HK-2 (cell line): ENCODE results near the gene MAPRE2.
"Not testable (repeated sequence)": the region's sequence is repeated elsewhere in the genome, so short reads cannot be mapped to it uniquely, and the experiment has no call there.

ENCODE experiments used
- DNase-seq: peaks from one replicate; pipeline ENCODE4 v3.0.0-alpha.2; 2018; ENCODE audit not compliant: unreplicated experiment

The MAPRE2 gene

DNA sequence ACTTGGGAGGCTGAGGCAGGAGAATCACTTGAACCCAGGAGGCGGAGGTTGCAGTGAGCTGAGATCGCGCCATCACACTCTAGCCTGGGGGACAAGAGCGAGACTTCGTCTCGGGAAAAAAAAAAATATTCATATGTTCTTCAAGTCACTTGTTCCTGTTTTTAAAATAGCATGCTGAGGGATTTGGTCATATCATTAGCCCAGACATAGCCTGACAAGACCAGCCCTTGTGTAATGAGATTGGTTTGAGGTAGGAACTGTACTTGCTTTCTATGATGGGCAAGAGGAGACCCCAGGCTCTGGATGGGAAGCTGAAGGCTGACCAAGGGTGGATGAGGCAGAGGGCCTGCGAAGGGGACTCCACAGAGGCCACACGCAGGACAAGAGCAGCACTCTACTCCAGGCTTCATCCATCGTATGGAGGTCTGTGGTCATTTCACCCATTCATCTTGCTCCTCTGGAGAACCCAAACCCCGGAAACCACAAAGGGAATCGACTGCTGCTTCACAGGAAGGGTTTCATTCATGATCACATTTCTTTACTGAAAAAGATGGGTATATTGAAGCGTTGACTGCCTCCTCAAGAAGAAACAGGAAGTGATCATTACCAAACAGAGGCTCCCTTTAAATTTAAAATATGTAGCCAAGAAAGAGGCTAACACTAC, 112.5 kb downstream of the MAPRE2 start:
- no peak for DNase-seq

DNA sequence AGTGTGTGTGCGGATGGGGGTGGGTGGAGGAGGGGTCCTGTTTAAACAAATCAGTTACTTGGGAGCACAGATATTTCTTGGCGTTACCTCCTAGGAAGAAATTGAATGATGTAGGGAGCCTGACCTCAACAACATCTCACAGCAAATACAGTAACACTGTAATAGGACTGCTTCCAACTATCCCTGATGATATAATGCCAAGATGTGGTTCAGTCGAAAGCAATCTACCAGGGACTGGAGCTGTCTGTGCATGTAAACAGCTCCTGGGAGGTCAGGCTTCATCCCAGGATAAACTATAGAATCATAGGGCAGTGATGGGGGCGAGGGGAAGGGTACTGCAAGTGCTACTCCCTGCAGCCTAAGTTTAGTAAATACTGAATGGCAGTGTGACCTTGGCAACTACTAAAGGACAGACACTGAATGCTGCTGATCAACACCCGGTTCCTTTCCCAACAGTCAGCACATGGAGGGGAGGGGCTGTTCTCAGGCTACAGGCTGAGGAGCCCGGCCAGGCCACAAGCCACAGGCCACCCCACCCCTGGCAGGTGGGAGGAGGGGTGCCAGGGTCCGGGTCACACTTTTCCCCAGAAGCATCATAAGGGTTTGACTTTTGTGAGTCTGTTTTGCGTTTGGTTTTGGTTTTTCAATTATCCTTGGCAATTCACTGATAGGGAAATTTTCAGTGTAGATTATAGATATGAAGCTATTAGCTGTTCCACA, 114.3 kb downstream of the MAPRE2 start:
- DNase-seq = no peak

DNA sequence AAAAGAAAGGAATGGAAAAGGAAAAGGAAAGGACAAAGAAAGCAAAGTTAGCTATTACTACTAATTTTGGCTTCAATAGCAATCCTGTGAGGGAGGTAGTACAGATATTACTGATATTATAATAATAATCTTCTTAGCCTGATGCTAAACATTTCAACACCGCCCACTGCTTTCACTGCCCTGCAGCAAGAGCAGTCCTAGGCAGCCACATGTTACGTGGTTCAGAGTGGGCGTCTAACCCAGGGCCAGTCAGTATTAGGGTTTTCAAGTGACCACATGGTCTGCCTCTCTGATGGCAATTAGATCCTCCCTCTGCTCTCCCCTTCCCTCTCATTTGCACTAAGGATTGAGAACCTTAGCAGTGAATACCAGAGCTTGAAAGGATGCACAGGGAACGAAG, 116.0 kb downstream of the MAPRE2 start:
- DNase-seq = no peak

DNA sequence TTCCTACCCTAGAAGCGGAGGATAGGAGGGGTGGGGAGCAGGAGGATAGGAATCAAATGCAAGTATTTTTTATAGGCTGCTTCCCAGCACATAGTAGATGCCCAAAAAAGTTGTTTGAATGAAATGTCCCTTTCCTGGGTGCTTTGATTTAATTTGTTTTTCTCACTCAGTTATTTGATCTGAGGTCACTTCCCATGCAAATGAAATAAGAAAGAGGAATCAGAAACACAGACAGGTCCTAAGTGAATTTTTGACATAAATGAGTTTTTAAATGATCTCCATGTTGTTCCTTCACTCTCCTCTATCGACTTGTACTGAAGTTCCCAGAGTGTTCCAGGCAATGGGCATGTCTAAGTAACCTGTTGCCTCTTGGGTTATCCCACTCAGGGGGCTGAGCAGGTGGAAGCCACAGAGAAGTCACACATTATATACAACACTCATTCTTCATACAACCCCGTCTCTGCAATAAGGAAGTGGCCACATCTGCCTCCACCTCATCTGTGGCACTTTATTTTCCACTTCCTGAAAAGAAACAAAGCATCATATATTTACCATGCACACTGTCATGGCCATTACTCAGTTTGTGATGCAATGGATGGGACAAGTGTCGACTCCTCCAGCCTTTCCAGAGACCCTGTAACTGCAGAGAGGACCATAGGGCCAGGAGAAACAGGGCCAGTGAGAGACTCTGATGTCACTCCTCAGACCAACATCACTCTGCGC, 117.7 kb downstream of the MAPRE2 start:
- DNase-seq = no peak

DNA sequence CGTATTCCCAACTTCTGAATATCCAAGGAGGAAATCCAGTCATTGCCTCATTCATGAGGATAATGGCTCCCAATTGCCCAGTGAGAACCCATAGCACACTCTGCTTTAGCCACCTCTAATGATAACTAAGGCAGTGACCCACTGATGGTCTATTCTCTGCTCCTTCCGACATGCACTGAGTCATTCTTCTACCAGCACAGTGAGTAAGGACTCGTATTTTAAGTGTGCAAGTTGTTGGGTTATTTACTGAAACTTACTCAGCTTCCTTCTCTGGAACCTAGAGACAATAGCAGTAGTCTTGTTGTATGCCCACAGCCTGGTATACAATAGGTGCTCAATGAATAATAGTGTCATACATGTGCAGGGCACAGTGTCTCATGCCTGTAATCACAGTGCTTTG, 118.6 kb downstream of the MAPRE2 start:
- no peak for DNase-seq

DNA sequence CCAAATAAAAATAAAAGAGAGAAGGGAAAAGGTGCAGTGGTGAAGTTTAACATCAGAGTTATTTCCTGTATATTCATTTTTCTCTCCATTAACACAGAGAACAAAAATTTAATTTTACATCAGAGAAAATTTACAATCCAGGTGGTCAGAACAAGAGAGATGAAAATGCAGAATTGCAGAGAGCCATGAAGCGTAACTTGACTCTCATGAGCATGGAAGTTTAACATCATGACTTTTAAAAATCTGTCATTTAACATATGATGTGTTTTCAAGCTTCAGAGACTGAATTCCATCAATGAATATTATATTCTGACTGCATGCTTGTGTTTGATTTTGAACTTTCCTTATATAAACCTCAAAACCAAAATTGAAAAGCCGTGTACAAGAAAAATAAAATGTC, 120.3 kb downstream of the MAPRE2 start:
- no peak for DNase-seq

DNA sequence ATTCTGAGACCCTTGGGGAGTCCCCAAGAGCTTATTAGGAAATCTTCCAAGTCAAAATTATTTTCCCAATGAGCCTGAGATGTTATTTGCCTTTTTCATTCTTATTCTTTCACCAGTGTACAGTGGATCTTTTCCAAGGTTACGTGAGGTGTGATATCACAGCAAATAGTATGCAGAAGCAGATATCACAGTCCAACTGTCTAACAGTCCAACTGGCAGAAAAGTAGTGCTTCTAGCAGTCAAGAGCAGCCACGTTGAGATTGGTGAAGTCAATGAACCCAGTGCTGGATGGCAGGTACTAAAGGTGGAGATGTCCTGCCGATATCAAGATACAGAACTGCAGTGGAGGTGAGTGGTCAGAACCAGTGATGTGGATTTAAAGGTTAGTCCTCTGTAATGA, 120.7 kb downstream of the MAPRE2 start:
- no peak for DNase-seq

DNA sequence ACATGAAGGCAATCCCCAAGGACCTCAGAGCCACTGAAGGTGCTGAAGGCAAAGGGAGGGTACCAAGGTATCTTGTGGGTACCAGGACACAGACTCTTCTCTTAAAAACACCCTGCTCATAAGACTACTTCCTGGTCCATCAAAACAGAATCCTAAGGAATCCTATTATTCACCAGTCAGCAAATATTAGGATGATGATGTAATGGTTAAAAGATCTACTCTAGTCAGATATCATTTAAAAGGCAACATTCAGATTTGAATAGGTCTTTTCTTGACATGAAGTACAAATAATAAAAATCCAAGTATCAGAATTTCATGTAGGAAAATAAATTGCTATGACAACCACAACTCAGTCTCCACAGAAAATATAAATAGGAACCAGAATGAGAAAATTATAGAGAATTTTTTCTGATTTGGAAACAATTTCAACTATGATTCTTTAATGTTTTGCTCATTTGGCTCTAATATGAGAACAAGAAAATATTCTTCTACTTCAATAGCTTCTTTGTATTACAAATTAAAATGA, 121.9 kb downstream of the MAPRE2 start:
- DNase-seq = no peak

DNA sequence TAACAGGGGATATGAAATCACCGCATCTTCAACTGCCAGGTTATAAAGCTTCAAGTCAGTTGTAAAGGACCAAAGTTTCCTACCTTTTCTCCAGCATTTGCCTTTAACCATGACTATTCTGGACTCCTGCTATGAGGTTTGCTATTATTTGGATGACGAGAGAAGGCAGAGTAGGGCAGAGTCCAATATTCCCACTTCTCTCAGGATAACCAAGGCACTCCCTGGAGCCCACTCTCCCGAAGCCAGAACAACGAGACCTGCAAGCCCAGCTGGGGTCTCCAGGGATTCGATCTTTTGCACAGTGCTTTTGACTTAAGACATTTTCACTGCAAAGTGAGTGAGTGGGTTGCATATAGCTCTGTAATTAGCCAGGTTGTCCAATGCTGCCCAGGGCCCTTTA, 122.5 kb downstream of the MAPRE2 start:
- no peak for DNase-seq

DNA sequence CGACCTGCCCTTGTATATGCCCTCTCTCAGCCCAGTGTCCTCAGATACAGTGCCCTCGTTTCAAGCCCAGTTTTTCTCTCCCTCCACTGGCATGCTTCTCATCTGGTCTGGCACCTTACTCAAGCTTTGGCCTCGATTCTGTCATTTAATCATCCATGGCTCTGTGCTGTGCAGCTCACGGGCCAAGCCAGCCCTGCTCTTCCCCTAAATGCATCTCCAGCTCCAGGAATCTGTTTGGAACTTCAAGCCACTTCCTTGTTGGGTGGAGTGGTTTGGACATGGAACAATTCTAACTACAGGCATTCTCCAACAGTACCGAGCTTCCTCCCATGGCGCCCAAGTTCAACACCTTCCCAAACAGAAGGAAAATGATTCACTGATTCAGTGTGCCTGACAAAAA, 122.9 kb downstream of the MAPRE2 start:
- DNase-seq = no peak

DNA sequence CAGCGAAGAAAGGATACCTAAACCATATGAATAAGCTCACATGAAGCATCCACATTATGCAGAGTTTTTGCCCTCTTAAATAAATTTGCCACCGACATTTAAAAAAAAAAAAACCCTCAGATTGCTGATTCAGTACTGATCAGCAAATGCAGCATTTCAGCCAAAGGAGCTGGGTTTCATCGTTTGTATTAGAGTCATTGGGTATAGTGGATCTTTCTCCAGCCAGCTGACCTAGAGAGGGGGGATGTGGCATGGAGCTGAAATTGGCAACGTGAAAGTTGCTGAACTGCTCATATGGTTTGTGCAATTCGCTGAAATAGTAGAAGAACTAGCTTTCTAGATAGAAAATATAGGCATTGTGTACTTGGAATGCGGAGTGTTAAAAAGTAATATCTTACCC, 126.1 kb downstream of the MAPRE2 start:
- DNase-seq = no peak

DNA sequence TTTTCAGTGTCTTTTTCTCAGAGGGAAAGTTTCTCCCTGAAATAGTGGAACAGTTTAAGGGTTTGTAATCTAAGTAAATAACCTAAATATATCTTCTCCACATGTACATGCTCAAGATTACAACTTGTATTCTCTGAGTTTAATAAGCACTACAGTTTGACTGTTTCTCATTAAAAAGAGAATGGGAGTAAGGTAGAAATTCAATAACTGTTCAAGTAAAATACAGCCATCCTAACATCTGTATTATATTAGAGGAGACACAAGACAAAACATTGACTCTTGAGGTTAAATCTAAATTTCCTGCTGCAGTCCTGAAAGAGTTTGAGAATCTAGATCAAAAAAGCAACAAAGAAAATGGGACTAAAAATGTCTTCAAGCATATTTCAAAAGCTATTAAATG, 126.6 kb downstream of the MAPRE2 start:
- no peak for DNase-seq

DNA sequence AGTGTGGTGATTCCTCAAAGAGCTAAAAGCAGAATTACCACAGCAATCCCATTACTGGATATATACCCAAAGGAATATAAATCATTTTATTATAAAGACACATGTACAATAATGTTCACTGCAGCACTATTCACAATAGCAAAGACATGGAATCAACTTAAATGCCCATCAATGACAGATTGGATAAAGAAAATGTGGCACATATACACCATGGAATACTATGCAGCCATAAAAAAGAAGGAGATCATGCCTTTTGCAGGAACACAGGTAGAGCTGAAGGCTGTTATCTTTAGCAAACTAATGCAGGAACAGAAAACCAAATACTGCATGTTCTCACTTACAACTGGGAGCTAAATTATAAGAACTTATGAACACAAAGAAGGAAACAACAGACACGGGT, 129.1 kb downstream of the MAPRE2 start:
- not testable (repeated sequence) for DNase-seq

DNA sequence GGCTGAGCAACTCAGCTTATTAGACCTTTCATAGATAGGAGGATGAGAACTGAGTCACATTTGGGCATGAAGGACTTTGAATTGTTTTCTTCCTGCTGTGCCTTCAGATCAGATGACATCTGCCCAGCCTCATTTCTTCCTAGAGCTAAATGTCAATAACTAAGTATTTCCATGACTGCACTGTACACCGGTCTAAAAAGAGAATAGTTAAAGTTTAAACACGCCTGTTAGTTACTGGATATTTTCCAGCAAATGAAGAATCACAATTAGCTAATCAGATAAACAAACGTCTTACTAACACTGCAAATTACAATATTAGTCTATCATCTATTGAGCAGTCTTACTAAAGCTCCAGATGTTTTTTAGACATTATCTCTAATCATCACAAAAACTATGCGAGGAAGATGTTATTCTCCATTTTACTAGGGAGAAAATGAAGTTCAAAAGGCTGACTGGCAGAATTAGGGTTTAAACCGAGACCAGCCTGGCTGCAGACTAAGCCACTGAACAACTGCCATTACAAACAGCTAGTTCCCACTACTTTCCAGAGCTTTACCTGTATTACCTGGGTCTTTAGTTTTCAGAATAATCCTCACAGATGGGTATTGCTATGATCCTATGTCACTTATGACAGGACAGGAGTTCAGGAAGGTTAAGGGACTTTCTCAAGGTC, 130.2 kb downstream of the MAPRE2 start:
- DNase-seq = no peak

DNA sequence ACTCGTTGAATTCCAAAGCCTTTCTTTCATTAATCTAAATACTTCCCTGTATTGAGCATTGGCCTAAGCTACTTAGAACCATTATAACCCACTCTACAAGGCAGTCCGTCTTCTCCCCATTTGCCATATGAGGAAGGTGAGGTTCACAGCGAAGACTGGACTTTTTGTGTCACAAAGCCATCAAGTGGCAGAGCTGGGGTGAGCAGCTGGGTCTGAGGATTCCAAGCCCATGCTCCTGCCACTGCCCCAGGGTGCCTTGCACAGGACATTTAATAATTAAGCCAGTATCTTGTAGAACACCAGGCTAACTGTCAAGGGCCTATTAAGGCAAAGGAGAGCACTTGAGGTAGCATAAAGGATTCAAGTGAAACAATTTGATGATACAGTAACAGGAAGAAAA, 130.8 kb downstream of the MAPRE2 start:
- DNase-seq = no peak

DNA sequence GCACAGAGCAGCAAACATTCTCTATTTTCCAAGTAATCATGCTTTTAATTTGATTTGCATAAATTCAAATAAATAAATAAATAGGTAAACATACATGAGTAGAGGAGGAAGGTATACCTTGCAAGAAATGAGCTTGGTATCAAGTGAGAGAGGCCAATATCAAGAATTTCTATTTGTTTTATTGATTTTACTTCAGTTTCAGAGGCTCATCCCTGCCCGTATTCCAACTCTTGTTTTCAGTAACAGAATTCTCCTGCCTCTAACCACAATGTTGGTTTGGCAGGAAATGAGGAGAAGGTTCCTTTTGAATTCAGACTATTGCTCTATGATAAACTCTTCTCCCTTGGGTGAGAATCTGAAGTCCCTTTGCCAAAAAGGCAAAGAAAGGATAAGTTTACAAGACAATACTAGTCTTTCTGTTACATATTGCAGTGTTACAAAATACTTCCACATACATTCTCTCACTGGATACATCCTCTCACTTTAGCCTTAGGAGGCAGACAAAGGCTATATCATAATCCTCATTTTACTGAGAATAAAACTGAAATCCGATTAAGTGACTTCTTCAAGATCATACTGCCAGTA, 131.3 kb downstream of the MAPRE2 start:
- DNase-seq = no peak

DNA sequence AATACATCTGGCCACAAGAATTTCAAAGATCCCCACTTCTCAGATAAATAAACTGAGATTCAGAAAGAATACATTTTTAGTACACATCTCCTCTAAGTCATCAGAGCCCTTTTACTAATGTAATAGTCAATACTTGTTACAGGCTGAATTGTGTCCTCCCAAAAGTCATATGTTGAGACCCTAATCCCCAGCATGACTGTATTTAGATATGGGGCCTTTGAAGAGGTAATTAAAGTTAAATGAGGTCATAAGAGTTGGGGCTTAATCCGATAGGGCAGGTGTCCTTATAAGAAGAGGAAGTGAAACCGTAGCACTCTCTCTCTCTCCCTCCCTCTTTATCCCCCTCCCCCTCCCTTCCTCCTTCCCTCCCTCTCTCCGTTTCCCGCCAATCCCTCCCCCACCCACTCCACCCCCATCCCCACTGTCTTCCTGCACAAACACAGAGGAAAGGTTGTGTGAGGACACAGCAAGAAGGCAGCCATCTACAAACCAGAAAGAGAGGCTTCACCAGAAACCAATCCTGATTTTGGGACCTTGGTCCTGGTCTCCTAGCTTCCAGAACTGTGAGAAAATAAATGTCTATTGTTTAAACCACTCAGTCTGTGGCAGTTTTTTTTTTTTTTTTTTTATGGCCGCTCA, 133.0 kb downstream of the MAPRE2 start:
- no peak for DNase-seq

DNA sequence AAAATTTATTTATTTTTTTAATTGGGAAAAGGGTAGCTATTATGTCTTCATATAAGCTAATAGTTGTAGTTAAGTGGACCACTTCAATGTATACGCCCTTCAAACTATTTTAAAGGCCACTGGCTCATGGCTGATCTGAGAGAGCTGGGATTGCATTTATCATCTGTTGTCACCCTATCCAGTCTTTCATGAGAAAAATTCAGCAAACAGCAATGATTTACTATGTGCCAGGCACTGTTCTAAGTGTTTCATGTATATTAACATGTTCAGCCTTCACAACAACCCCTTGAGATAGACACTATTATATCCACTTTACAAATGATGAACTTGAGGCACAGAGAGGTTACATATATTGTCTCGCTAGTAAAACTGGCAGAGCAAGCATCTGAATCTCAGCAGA, 133.5 kb downstream of the MAPRE2 start:
- no peak for DNase-seq

DNA sequence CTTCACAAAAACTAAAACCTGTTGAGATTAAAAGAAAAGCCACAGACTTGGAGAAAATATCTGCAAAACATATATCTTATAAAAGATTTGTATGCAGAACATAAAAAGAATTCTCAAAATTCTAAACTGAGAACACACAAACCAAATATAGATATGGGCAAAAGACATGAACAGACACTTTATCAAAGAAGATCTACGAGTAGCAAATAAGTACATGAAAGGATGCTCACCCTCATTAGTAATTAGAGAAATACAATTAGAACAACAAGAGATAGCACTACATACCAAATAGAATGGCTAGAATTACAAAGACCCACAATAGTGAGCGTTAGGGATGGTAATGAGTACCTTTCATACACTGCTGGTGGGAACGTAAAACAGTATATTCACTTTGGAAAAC, 135.7 kb downstream of the MAPRE2 start:
- DNase-seq = no peak

DNA sequence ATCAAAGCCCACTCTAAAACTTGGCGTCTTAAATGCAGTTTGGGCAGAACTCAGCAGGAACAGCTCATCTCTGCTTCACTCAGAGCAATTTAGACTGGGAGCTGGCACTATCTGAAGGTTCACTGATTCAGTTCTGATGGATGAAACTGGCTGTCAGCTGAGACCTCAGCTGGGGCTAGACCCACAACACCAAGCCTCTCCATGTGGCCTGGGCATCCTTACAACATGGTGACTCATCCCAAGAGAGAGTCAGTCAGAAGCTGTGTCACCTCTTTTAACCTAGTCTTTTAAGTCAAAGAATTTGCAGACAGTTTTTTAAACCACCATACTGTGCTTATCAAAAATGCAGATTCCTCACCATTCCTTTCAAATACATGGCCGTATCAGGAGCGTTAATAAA, 137.0 kb downstream of the MAPRE2 start:
- no peak for DNase-seq

DNA sequence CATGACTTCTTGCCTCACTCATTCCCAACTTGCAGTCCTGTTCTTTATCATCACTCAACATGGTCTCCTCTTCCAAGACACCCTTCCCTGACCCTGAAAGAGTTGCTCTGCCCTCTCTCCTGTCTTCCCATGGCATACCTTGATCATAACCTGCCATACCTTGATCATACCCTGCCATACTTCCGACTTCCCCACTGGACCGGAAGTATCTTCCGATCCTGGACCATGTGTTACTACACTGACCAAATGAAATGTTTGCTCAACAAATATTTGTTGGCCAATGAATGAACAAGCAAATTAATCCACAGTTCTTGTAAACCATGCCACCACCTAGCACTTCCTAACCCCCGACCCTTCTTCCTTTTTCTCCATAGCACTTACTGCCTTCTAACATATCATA, 138.7 kb downstream of the MAPRE2 start:
- DNase-seq = no peak
